GM19452 (cell line): ENCODE results near the gene GRAMD2B.
"Not testable (repeated sequence)": the region's sequence is repeated elsewhere in the genome, so short reads cannot be mapped to it uniquely, and the experiment has no call there.

Experiments
- ATAC-seq: cut with Tn5 transposase; IDR thresholded peaks from one replicate; pipeline ENCODE4 v1.9.1; 2021; ENCODE audit not compliant: unreplicated experiment

Gene GRAMD2B

DNA sequence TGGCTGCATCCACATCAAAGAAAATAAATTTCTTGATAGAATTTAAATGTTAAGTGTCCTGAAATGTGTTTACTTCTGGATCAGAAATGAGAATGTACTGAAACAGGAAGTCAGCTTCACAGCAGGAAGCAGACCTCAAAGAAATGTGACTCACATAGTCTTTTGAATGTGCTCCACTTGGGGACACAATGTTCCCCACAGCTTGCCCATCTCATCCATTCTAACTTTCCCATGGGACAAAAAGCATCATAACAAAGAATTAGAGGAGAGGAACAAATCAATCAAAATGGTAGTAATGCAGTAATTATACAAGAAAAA is 85.7 kb downstream of the GRAMD2B start:
- no peak for ATAC-seq

DNA sequence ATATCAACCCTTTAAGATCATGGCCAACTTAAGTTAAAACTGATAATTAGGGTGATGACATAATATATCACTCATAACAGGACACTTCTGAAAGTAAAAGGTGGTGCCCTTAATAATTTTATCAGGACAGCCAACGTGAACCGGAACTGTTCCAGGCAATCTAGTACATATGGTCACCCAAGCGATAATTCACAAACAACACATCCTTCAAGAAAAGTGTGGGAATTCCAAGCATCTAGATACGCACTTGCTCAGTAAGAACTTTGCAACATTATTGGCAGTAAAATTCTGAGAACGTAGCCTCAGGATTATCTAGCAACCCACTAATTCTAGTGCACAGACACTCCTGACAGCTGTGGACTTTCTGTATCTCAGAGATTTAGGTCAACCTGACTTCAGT is 86.1 kb downstream of the GRAMD2B start:
- ATAC-seq, result no peak

GRCh38 chr5:126511961-126512360 is 88.8 kb downstream of the GRAMD2B start:
- ATAC-seq, result no peak

DNA sequence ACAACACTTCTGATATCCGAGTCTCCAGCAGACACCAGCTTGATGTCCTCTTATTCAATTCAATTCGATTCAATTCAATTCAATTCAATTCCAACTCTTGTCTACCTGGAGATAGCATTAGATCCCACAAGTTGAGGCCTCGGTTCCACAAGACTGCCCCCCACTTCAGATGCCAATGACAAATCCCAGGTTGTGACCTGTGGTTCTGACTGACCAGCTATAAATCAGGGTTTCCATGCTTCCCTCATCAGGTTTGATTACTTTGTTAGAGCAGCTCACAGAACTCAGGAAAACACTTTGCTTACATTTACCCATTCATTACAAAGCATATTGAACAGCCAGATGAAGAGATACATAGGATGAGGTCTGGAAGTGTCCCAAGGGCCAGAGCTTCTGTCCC is 89.2 kb downstream of the GRAMD2B start:
- no peak for ATAC-seq

DNA sequence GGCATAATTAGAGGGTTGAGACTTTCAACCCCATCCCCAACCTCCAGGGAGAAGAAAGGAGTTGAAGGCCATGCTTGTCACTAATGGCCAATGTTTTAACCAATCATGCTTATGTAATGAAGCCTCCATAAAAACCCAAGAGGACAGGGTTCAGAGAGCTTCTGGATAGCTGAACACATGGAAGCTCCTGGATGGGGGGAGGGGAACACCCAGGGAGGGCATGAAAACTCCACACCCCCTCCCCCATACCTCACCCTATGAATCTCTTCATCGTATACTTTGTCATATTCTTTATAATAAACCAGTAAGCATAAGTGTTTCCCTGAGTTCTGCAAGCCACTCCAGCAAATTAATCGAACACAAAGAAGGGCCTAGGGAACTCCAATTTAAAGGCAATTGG is 90.1 kb downstream of the GRAMD2B start:
- no peak for ATAC-seq

DNA sequence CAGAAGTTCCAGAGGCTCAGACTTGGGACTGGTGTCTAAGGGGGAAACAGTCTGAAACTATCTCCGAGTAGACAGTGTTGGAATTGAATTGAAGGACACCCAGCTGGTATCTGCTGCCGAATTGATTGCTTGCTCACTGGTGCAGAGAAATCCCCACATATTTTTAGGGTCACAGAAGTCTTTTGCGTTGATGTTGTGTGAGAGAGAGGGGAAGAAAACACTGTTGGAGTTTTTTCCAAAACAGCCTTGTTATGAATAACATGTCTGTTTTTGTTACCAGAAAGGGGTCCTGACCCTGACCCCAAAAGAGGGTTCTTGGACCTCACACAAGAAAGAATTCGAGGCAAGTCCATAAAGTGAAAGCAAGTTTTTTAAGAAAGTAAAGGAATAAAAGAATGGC is 90.5 kb downstream of the GRAMD2B start:
- no peak for ATAC-seq

- no peak for ATAC-seq
Measured at GRCh38 chr5:126514131-126514557, 90.9 kb downstream of the GRAMD2B start.

DNA sequence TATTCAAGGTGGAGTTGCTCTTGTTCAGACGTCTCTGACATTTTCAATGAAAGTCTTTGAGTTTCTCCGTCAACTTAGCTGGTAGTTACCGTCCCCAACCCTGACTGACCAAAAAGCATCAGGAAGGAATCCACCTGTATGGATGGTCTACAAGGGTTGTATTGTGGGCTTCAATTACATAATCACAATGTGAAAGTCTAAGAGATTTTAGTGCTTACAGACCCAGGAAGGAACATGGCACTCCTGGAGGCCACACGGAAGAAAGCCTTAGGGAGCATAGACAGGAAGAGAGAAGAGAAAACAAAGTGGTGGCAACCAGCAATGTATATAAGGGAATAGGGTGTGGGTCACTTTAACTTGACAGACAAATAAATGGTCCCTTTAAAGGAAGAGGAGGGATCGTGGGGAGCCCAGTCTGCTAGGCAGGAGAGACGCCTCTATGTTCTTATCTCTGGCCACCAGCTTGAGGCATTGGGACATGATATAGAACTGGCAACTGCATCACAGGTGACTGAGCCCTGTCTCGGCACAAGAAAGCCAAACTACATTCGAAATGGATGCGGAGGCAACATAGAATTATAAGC is 91.4 kb downstream of the GRAMD2B start:
- ATAC-seq, result no peak

DNA sequence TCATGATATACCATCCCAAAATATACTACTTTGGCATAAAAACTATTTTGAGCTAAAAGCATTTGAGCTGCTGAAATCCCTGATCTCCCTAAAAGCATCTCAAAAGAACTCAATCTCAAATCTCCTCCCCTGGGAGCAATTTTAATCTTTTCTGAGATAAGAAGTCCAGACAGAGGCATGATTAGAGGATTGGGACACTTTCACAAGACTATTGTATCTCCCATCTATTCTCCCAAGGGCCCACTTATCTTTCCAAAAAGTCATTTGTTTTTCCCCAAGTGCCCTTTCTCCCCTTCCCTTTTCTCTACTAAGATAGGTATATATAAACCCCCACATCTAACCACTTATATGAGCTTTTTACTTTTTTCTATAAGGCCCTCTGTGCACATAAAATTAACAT is 92.1 kb downstream of the GRAMD2B start:
- no peak for ATAC-seq

DNA sequence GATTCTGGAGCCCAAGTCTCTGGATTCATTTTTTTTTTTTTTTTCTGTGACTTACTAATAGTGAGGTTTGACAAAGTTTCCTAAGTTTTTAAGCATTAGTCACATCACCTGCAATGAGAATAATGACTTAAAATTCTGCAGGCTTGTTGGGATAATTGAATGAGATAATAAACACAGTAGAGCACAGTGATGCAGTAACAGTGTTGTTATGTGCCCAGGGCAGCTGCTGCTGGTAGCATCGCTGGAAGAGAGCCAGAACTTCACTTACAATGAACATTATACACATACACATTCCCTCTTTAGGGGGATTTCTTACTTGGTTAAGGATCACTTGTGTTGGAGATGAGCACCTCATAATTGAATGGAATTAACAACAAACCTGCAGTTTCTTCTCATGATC is 92.9 kb downstream of the GRAMD2B start:
- no peak for ATAC-seq

- no peak for ATAC-seq
Measured at GRCh38 chr5:126516852-126517251, 93.6 kb downstream of the GRAMD2B start.

DNA sequence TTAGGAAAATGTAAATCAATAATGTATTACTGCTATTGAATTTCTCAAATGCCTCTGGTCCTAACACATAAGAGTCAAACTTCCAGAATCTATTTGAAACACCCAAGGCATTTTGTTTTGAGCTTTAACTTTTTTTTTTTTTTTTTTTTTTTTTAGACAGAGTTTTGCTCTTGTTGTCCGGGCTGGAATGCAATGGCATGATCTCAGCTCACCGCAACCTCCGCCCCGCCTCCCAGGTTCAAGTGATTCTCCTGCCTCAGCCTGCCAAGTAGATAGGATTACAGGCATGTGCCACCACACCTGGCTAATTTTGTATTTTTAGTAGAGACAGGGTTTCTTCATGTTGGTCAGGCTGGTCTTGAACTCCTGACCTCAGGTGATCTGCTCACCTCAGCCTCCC is 96.0 kb downstream of the GRAMD2B start:
- not testable (repeated sequence) for ATAC-seq

DNA sequence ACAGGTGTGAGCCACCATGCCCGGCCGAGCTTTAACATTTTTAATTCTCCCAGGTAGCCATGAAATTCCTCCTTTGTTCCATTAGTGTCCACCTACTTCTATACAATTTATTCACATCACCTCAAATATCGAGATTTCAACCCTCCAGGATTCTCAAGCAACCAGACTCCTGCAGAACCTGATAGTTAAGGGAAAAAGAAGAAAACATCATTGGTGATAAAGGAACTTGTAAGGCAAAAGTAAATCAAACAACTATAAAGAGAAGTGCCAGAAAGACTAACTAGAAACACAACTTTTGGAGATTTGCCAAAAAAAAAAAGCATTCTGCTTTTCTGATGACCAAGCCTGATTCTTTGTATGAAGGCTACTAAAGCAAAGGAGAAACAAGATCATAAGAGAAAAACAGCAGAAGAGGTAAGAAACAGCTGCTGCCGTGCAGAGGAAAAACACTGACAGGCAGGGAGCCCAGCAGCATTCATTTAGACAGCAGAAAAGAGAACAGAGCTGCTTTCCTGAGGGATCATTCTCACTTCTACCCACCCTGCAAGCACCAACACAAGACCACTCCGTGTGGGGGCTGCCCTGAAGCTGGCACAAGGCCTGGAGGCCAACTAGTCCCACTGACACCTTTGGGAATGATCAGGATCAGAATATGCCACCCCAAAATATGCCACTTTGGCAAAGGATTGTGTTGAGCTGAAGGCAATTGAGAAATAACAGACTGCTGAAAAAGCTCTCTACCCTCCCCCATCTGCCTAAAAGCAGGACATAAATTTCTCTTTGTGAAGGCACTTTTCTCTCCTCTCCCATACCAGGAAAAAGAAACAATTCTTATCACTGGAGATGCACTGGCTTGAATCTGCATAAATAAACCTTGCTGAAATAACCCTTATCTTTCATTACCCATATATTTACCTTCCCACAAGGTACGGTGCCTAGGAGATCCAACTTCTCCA is 96.7 kb downstream of the GRAMD2B start:
- no peak for ATAC-seq

DNA sequence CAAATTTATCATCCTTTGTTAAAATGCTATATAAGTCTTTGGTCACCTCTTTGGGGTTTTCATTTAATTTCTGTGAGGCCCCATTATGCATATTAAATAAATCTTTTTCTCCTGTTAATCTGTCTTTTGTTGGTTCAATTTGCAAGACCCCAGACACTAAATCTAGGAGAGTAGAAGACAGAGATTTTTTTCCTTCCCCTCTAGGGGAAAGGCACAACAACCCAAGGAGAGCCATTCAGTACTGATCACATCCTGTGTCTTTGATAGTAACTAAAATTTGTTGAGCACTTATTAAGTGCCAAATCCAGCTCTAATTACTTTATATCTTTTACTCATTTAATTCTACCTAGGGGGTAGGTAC is 97.4 kb downstream of the GRAMD2B start:
- no peak for ATAC-seq

- no peak for ATAC-seq
Measured at GRCh38 chr5:126521130-126521529, 97.9 kb downstream of the GRAMD2B start.

GRCh38 chr5:126523818-126524510 is 100.8 kb downstream of the GRAMD2B start:
- no peak for ATAC-seq

- ATAC-seq, result no peak
Measured at GRCh38 chr5:126525630-126526245, 102.5 kb downstream of the GRAMD2B start.

DNA sequence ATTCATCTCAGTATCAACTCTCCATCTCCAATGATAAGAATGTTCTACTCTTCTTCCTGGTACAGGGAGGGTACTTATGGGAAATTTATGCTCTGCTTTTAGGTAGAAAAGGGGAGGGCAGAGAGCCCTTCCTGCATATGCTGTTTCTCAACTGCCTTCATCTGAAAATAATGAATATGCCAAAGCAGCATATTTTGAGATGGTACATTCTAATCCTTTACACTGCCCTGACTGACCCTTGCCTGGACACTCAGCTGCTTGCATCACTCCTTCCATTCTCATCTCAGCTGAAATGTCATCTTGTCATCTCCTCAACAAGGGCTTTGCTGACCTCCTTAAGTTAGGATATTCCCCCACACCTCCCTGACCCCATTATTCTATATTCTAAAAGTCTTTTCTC is 103.3 kb downstream of the GRAMD2B start:
- no peak for ATAC-seq

DNA sequence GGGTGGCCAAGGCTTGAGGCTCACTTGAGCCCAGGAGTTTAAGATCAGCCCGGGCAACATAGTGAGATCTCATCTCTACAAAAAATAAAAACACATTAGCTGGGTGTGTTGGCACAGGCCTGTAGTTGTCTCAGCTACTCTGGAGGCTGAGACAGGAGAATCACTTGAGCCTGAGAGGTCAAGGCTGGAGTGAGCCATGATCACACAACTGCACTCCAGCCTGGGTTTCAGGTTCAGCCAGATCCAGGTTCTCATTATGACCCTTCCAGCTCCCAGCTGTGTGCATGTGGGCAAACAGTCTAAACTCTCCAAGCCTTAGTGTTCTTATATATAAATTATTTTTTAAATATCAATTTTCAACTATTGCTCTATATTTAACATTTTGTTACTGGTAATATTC is 103.9 kb downstream of the GRAMD2B start:
- no peak for ATAC-seq

- no peak for ATAC-seq
Measured at GRCh38 chr5:126527892-126528291, 104.7 kb downstream of the GRAMD2B start.

GRCh38 chr5:126531543-126532120 is 108.4 kb downstream of the GRAMD2B start:
- ATAC-seq, result no peak
